ENCODE results near the gene NHEJ1. TPM values are rescaled to one million over a fixed set of nuclear protein-coding genes. Genes with fewer than 3 reads are reported as not detected.
"Not testable (repeated sequence)": the region's sequence is repeated elsewhere in the genome, so short reads cannot be mapped to it uniquely, and the experiment has no call there.

The NHEJ1 gene
- total RNA-seq, 3 donors from 2014 or later, result 13.4 to 19.8 (median 17.6) TPM

GRCh38 chr2:219206328-219207133, 45.9 kb upstream of the NHEJ1 start, which contains the start of gene ZFAND2B:
ZFAND2B (plus strand) TSS chr2:219206782; CDS start chr2:219206988, 206 bp downstream.
- peaks cover 5 to 13% of the 10 kb centered on the region in 2 donors for H3K4me1 ChIP-seq

GRCh38 chr2:219205981-219206327, 45.3 kb upstream of the NHEJ1 start:
- peak overlapping the region; percentile 70 to 73 (median 71) for H3K4me3 ChIP-seq
- H3K4me1 ChIP-seq, result peaks cover 5 to 13% of the 10 kb centered on the region in 2 donors
- H3K27ac ChIP-seq, result peak overlapping the region; percentile 91 to 97
- DNase-seq (ENCODE audit: low spot score in 2 of 2), result no peak
- TF ChIP-seq CTCF (IDR thresholded peaks at IDR 0.05) (no peak), POLR2A (IDR thresholded peaks at IDR 0.05) (no peak), POLR2AphosphoS5 (IDR thresholded peaks at IDR 0.05) (no peak)
- no peaks in the 10 kb centered on the region for H3K36me3 ChIP-seq
- H3K9me3 ChIP-seq, result no peaks in the 10 kb centered on the region
- no peaks in the 10 kb centered on the region for H3K27me3 ChIP-seq
- intact Hi-C loops (cut with DNase I; ENCODE audit: low total_unique reads), result no loop called here

More at GRCh38 chr2:219206328-219207133, 45.9 kb upstream of the NHEJ1 start, which contains the start of gene ZFAND2B:
- DNase-seq (ENCODE audit: low spot score in 2 of 2), result peak; percentile 93 to 94
- H3K36me3 ChIP-seq, result no peaks in the 10 kb centered on the region
- peak; percentile 93 to 96 (median 95) for TF ChIP-seq POLR2AphosphoS5 (IDR thresholded peaks at IDR 0.05)
- TF ChIP-seq POLR2A (IDR thresholded peaks at IDR 0.05), result peak; percentile 77
- TF ChIP-seq CTCF (IDR thresholded peaks at IDR 0.05), result peak in 2 of 3 donors; percentile 49 to 53
- intact Hi-C loops (cut with DNase I; ENCODE audit: low total_unique reads), result no loop called here
- H3K4me3 ChIP-seq, result peak within 1 kb of the TSS; percentile 70 to 73 (median 71)
- H3K27me3 ChIP-seq, result no peaks in the 10 kb centered on the region
- H3K9me3 ChIP-seq, result no peaks in the 10 kb centered on the region
- peak within 1 kb of the TSS; percentile 91 to 97 for H3K27ac ChIP-seq

DNA sequence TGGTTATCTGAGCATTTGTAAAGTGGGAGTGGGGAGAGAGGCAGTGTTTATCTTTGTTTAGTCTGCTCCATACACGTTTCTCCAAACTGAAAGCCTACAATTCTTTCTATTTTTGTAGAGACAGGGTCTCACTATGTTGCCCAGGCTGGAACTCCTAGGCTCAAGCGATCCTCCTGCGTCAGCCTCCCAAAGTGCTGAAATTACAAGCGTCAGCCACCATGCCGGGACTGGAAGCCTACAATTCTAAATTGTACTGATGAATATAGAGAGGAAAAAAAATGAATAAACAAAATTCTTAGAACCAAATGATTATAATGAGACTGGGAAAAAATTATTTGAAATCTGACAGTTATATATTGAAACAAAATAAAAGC, 44.5 kb upstream of the NHEJ1 start:
- no peak overlapping the region for H3K27ac ChIP-seq
- DNase-seq (ENCODE audit: low spot score in 2 of 2), result no peak
- no peaks in the 10 kb centered on the region for H3K36me3 ChIP-seq
- TF ChIP-seq POLR2AphosphoS5 (IDR thresholded peaks at IDR 0.05) (no peak), POLR2A (IDR thresholded peaks at IDR 0.05) (no peak), CTCF (IDR thresholded peaks at IDR 0.05) (no peak)
- H3K27me3 ChIP-seq, result no peaks in the 10 kb centered on the region
- intact Hi-C loops (cut with DNase I; ENCODE audit: low total_unique reads), result no loop called here
- H3K9me3 ChIP-seq, result no peaks in the 10 kb centered on the region
- H3K4me1 ChIP-seq, result peaks cover 5 to 13% of the 10 kb centered on the region in 2 donors
- H3K4me3 ChIP-seq, result no peak overlapping the region

GRCh38 chr2:219204425-219205164, 44.0 kb upstream of the NHEJ1 start:
- intact Hi-C loops (cut with DNase I; ENCODE audit: low total_unique reads), result no loop called here
- TF ChIP-seq POLR2A (IDR thresholded peaks at IDR 0.05) (no peak), POLR2AphosphoS5 (IDR thresholded peaks at IDR 0.05) (no peak), CTCF (IDR thresholded peaks at IDR 0.05) (no peak)
- Histone ChIP-seq H3K27me3 (no peaks in the 10 kb centered on the region), H3K4me1 (peaks cover 5 to 13% of the 10 kb centered on the region in 2 donors), H3K27ac (no peak overlapping the region), H3K9me3 (no peaks in the 10 kb centered on the region), H3K4me3 (no peak overlapping the region), H3K36me3 (no peaks in the 10 kb centered on the region)
- DNase-seq (ENCODE audit: low spot score in 2 of 2), result no peak

GRCh38 chr2:219201331-219201730, 40.7 kb upstream of the NHEJ1 start:
- H3K27ac ChIP-seq; H3K36me3 ChIP-seq; H3K9me3 ChIP-seq; intact Hi-C loops (cut with DNase I; ENCODE audit: low total_unique reads); H3K4me3 ChIP-seq; DNase-seq (ENCODE audit: low spot score in 2 of 2); H3K27me3 ChIP-seq; H3K4me1 ChIP-seq: not testable (repeated sequence)

GRCh38 chr2:219200502-219201326, 40.1 kb upstream of the NHEJ1 start:
- intact Hi-C loops (cut with DNase I; ENCODE audit: low total_unique reads); DNase-seq (ENCODE audit: low spot score in 2 of 2); H3K27me3 ChIP-seq; H3K4me3 ChIP-seq; H3K36me3 ChIP-seq; H3K9me3 ChIP-seq; H3K4me1 ChIP-seq; H3K27ac ChIP-seq: not testable (repeated sequence)
